HCT116 (cell line): Measurements from ENCODE around the gene WDR83. TPM values are rescaled to one million over a fixed set of nuclear protein-coding genes. Genes with fewer than 3 reads are reported as not detected.
A peak's percentile ranks its signal among the peaks of the same experiment; 100 is the strongest.

Source experiments
- ATAC-seq: fragments of 200-7000 bp; cut with Tn5 transposase; 2 replicates; pipeline ENCODE4 v1.9.1; 2020; ENCODE audit warnings: mild to moderate bottlenecking, moderate library complexity
- BruUV-seq: library from RNA; stranded (reverse); fragments of 400-500 nt; replicated peaks from 2 replicates; lab custom pipeline; 2021; lab: Mats Ljungman, UMichigan
- CTCF ChIA-PET: fragments of 300-600 bp; sonication (Branson Sonifier 250); formaldehyde crosslinking; loops from one replicate; lab custom pipeline; 2021; ENCODE audit warnings: antibody characterized with exemption; lab: Charles Lee
- POLR2A ChIA-PET: fragments of 300-600, 350-600 bp; sonication (Branson Sonifier 250); formaldehyde crosslinking; loops from one replicate; lab custom pipeline; 2021; ENCODE audit warnings: antibody characterized with exemption; lab: Charles Lee
- RAD21 ChIA-PET, 2 experiments: fragments of 300-600 bp; sonication (Branson Sonifier 250); formaldehyde crosslinking; loops; one replicate each; lab custom pipeline; 2023; ENCODE audit warnings: low total read pairs in 2 of 2; ENCODE audit not compliant: uncharacterized antibody in 2 of 2, unreplicated experiment in 2 of 2, low non-redundant PET in 1 of 2; lab: Charles Lee
- DNase-seq: peaks from one replicate; pipeline ENCODE4 v3.0.0-alpha.2; 2010; ENCODE audit warnings: low read depth, low spot score
- H2AFZ ChIP-seq: fragments of 200-600 bp; shearing (Covaris generic), sonication (generic); 2 replicates; pipeline ENCODE4 v1.6.1; 2017; ENCODE audit warnings: low read depth, mixed run types, mixed read lengths, antibody characterized with exemption, low read length; ENCODE audit not compliant: poor library complexity, severe bottlenecking
- H3K27ac ChIP-seq: 2 replicates; pipeline ENCODE4 v1.5.1; 2012; ENCODE audit warnings: low read depth, low read length
- H3K27me3 ChIP-seq: fragments of 200-600 bp; sonication (generic); 2 replicates; pipeline ENCODE4 v1.6.1; 2016; ENCODE audit warnings: mixed run types, low read length, mixed read lengths; ENCODE audit not compliant: insufficient read depth
- H3K36me3 ChIP-seq, 2 experiments: fragments of 200-500 bp in 1 of 2; fragments of 200-600 bp in 1 of 2; sonication (Bioruptor generic) in 1 of 2; sonication (generic) in 1 of 2; 2 replicates each; pipeline versions ENCODE4 v1.5.1 to v1.6.1; 2014 to 2016; ENCODE audit warnings: low read length in 2 of 2, inconsistent platforms in 1 of 2, mixed read lengths in 1 of 2, mixed run types in 1 of 2; ENCODE audit not compliant: insufficient read depth in 2 of 2, control insufficient read depth in 1 of 2
- H3K4me1 ChIP-seq, 2 experiments: fragments of 200-600 bp in 1 of 2; sonication (generic) in 1 of 2; 2 replicates each; pipeline versions ENCODE4 v1.5.1 to v1.6.1; 2012 to 2017; ENCODE audit warnings: low read length in 2 of 2, inconsistent platforms in 1 of 2, mild to moderate bottlenecking in 1 of 2, mixed read lengths in 1 of 2, mixed run types in 1 of 2, moderate library complexity in 1 of 2; ENCODE audit not compliant: insufficient read depth in 2 of 2, control insufficient read depth in 1 of 2
- H3K4me2 ChIP-seq: fragments of 200-600 bp; sonication (generic); 2 replicates; pipeline ENCODE4 v1.6.1; 2017; ENCODE audit warnings: mixed run types, low read length, mixed read lengths
- H3K4me3 ChIP-seq, 2 experiments: fragments of 200-600 bp in 1 of 2; sonication (generic) in 1 of 2; replicated peaks in 1 of 2; 2 replicates each; pipeline ENCODE4 v1.5.1; 2011 to 2016; ENCODE audit warnings: low read length in 2 of 2, control low read depth in 1 of 2, low read depth in 1 of 2, mild to moderate bottlenecking in 1 of 2, mixed read lengths in 1 of 2, mixed run types in 1 of 2
- H3K79me2 ChIP-seq: fragments of 200-600 bp; sonication (generic); 2 replicates; pipeline ENCODE4 v1.6.1; 2017; ENCODE audit warnings: mild to moderate bottlenecking, mixed run types, low read length, moderate library complexity, mixed read lengths; ENCODE audit not compliant: insufficient read depth
- H3K9ac ChIP-seq: fragments of 200-600 bp; sonication (generic); 2 replicates; pipeline ENCODE4 v1.6.1; 2016; ENCODE audit warnings: low read length, mixed read lengths
- H3K9me2 ChIP-seq: fragments of 200-600 bp; sonication (generic), shearing (Covaris generic); 2 replicates; pipeline ENCODE4 v1.6.1; 2017; ENCODE audit warnings: mixed run types, mild to moderate bottlenecking, moderate library complexity; ENCODE audit not compliant: insufficient read depth
- H3K9me3 ChIP-seq, 2 experiments: fragments of 200-500 bp in 1 of 2; fragments of 200-600 bp in 1 of 2; sonication (Bioruptor generic) in 1 of 2; sonication (generic) in 1 of 2; 2 replicates each; pipeline ENCODE4 v1.6.1; 2014 to 2017; ENCODE audit warnings: low read length in 2 of 2, mixed read lengths in 2 of 2, inconsistent platforms in 1 of 2, low read depth in 1 of 2, mild to moderate bottlenecking in 1 of 2, mixed run types in 1 of 2, moderate library complexity in 1 of 2; ENCODE audit not compliant: control insufficient read depth in 1 of 2, insufficient read depth in 1 of 2
- H4K20me1 ChIP-seq: fragments of 200-600 bp; sonication (generic), shearing (Covaris generic); 2 replicates; pipeline ENCODE4 v1.6.1; 2017; ENCODE audit warnings: mixed run types, mild to moderate bottlenecking, moderate library complexity; ENCODE audit not compliant: insufficient read depth
- CBX3 ChIP-seq: IDR thresholded peaks from 2 replicates; pipeline ENCODE4 v1.6.1; 2012; ENCODE audit warnings: low read depth
- EZH2 ChIP-seq: fragments of 200-600 bp; sonication (generic); IDR thresholded peaks from 2 replicates; pipeline ENCODE4 v1.6.1; 2017; ENCODE audit warnings: antibody characterized with exemption, mixed run types
- REST ChIP-seq: IDR thresholded peaks from 2 replicates; pipeline ENCODE4 v1.6.1; 2012; ENCODE audit warnings: low read depth
- SP1 ChIP-seq: IDR thresholded peaks from 2 replicates; pipeline ENCODE4 v1.6.1; 2012; ENCODE audit warnings: low read depth
- SRF ChIP-seq: IDR thresholded peaks from 2 replicates; pipeline ENCODE4 v1.6.1; 2012; ENCODE audit warnings: low read depth
- TCF7L2 ChIP-seq: IDR thresholded peaks from 2 replicates; pipeline ENCODE4 v1.7.0; 2011; ENCODE audit warnings: borderline replicate concordance, inconsistent platforms; ENCODE audit not compliant: insufficient read depth, insufficient read length; ENCODE audit errors: extremely low read depth
- YY1 ChIP-seq: IDR thresholded peaks from 2 replicates; pipeline ENCODE4 v1.6.1; 2011; ENCODE audit warnings: low read length, low read depth, moderate library complexity, mild to moderate bottlenecking; ENCODE audit not compliant: insufficient replicate concordance; ENCODE audit errors: extremely low read depth
- intact Hi-C: fragments of 100-400 bp; cut with micrococcal nuclease; formaldehyde crosslinking; loops from 2 replicates; pipeline ENCODE4 v1.10.0; 2022
- total RNA-seq: library from RNA; stranded (reverse); gene quantifications from one replicate; pipeline ENCODE4 v1.2.1, GENCODE V29; 2021; ENCODE audit not compliant: unreplicated experiment

WDR83 gene
- total RNA-seq, 1 experiment from 2014 or later = 20.1 TPM

GRCh38 chr19:12669270-12670158 is 2.9 kb downstream of the WDR83 start (continued):
- TF ChIP-seq REST (no peak), TCF7L2 (no peak), YY1 (peak; percentile 82), SRF (no peak; the same call in 1 of the 2 replicates), SP1 (peak; percentile 55; the same call in 1 of the 2 replicates)

GRCh38 chr19:12670159-12670928 is 3.7 kb downstream of the WDR83 start:
- intact Hi-C loops = no loop called here
- peaks cover 30% of the 10 kb centered on the region; the same call in 1 of the 2 replicates for H3K79me2 ChIP-seq
- peak overlapping the region; percentile 90 for H3K9ac ChIP-seq
- peaks cover 19 to 35% of the 10 kb centered on the region in 2 experiments for H3K4me1 ChIP-seq
- peaks cover 7 to 22% of the 10 kb centered on the region in 2 experiments; a peak in 3 of 4 replicates for H3K36me3 ChIP-seq
- no peak for TF ChIP-seq EZH2
- no peak for TF ChIP-seq REST
- TF ChIP-seq CBX3 = no peak
- TF ChIP-seq, all 23 proteins: peak for 0
- peak overlapping the region; percentile 95 to 98 for H3K4me3 ChIP-seq
- peak overlapping the region; percentile 88 for H3K27ac ChIP-seq
- no TSS peak for BruUV-seq
- DNase-seq (no peak), ATAC-seq (no peak)
- H3K4me2 ChIP-seq = peak overlapping the region; percentile 92
- no peaks in the 10 kb centered on the region for H3K9me3 ChIP-seq
- H4K20me1 ChIP-seq = no peaks in the 10 kb centered on the region
- H2AFZ ChIP-seq = no peak overlapping the region
- POLR2A ChIA-PET = no interaction called here
- H3K27me3 ChIP-seq = no peaks in the 10 kb centered on the region
- CTCF ChIA-PET = no interaction called here
- RAD21 ChIA-PET = no interaction called here
- no peaks in the 10 kb centered on the region for H3K9me2 ChIP-seq
